GM23338 (cell line): ENCODE data around the gene ARL6IP4. TPM values are rescaled to one million over a fixed set of nuclear protein-coding genes. Genes with fewer than 3 reads are reported as not detected.

ENCODE experiments used
- ATAC-seq: fragments of 200-7000 bp; cut with Tn5 transposase; 3 replicates; pipeline ENCODE4 v1.9.1; 2020
- DNase-seq: peaks from one replicate; pipeline ENCODE4 v3.0.0-alpha.2; 2015; ENCODE audit warnings: low spot score
- H2AFZ ChIP-seq: fragments of 200-600 bp; sonication (generic); 2 replicates; pipeline ENCODE4 v1.8.0; 2016; ENCODE audit warnings: antibody characterized with exemption, mild to moderate bottlenecking, moderate library complexity
- H3F3A ChIP-seq: fragments of 200-600 bp; sonication (generic); replicated peaks from 2 replicates; pipeline ENCODE4 v1.8.0; 2017; ENCODE audit warnings: antibody characterized with exemption, mixed run types, low read depth
- H3K27ac ChIP-seq: fragments of 200-600 bp; sonication (generic); 2 replicates; pipeline ENCODE4 v1.6.1; 2016; ENCODE audit warnings: low read depth
- H3K27me3 ChIP-seq: fragments of 200-600 bp; sonication (generic); 2 replicates; pipeline ENCODE4 v1.8.0; 2016; ENCODE audit warnings: mild to moderate bottlenecking, mixed run types, moderate library complexity; ENCODE audit not compliant: insufficient read depth
- H3K36me3 ChIP-seq: fragments of 200-600 bp; sonication (generic); 2 replicates; pipeline ENCODE4 v1.8.0; 2016; ENCODE audit warnings: mild to moderate bottlenecking; ENCODE audit not compliant: insufficient read depth
- H3K4me1 ChIP-seq: fragments of 200-600 bp; sonication (generic); 2 replicates; pipeline ENCODE4 v1.8.0; 2016; ENCODE audit warnings: mild to moderate bottlenecking, moderate library complexity; ENCODE audit not compliant: insufficient read depth
- H3K4me2 ChIP-seq: fragments of 200-600 bp; sonication (generic); 2 replicates; pipeline ENCODE4 v1.7.1; 2017; ENCODE audit warnings: mixed run types
- H3K4me3 ChIP-seq: fragments of 200-600 bp; sonication (generic); 2 replicates; pipeline ENCODE4 v1.6.1; 2016; ENCODE audit warnings: mixed run types
- H3K79me2 ChIP-seq: fragments of 200-600 bp; sonication (generic); replicated peaks from 2 replicates; pipeline ENCODE4 v1.8.0; 2017; ENCODE audit warnings: mild to moderate bottlenecking; ENCODE audit not compliant: insufficient read depth
- H3K9me2 ChIP-seq: fragments of 200-600 bp; sonication (generic); 2 replicates; pipeline ENCODE4 v1.8.0; 2017; ENCODE audit not compliant: insufficient read depth
- H4K20me1 ChIP-seq: fragments of 200-600 bp; sonication (generic); replicated peaks from 2 replicates; pipeline ENCODE4 v1.8.0; 2017; ENCODE audit warnings: mild to moderate bottlenecking; ENCODE audit not compliant: insufficient read depth
- H3K27ac Mint-ChIP-seq: 2 replicates; pipeline ENCODE4 v1.8.0; 2020; ENCODE audit warnings: inconsistent platforms, mild to moderate bottlenecking, moderate library complexity, mixed read lengths
- H3K27me3 Mint-ChIP-seq: 3 replicates; pipeline ENCODE4 v1.8.0; 2022; ENCODE audit warnings: low read depth, mild to moderate bottlenecking, moderate library complexity, mixed read lengths, inconsistent platforms; ENCODE audit not compliant: insufficient read depth, poor library complexity
- H3K36me3 Mint-ChIP-seq: 3 replicates; pipeline ENCODE4 v1.8.0; 2021; ENCODE audit warnings: low read depth, mild to moderate bottlenecking, inconsistent platforms, moderate library complexity, mixed read lengths
- H3K4me1 Mint-ChIP-seq: 3 replicates; pipeline ENCODE4 v1.8.0; 2020; ENCODE audit warnings: mild to moderate bottlenecking, inconsistent platforms, mixed read lengths
- H3K4me3 Mint-ChIP-seq: 3 replicates; pipeline ENCODE4 v1.8.0; 2021; ENCODE audit warnings: moderate library complexity, mild to moderate bottlenecking, inconsistent platforms, mixed read lengths
- H3K9me3 Mint-ChIP-seq: 3 replicates; pipeline ENCODE4 v1.8.0; 2020; ENCODE audit warnings: moderate library complexity, mild to moderate bottlenecking, inconsistent platforms, mixed read lengths
- CREB1 ChIP-seq: fragments of 250-450 bp; sonication (Bioruptor Pico); IDR thresholded peaks from 2 replicates; pipeline ENCODE4 v1.5.0; 2020; ENCODE audit warnings: low read depth, mild to moderate bottlenecking, moderate library complexity
- EZH2 ChIP-seq: fragments of 200-600 bp; sonication (generic); IDR thresholded peaks from one replicate; pipeline ENCODE4 v1.8.0; 2017; ENCODE audit warnings: antibody characterized with exemption, mild to moderate bottlenecking, low read depth; ENCODE audit not compliant: unreplicated experiment
- EZH2phosphoT487 ChIP-seq: fragments of 200-600 bp; sonication (generic); IDR thresholded peaks from one replicate; pipeline ENCODE4 v1.8.1; 2018; ENCODE audit warnings: antibody characterized with exemption; ENCODE audit not compliant: unreplicated experiment
- JUNB ChIP-seq: IDR thresholded peaks from one replicate; pipeline ENCODE4 v1.6.1; 2016; ENCODE audit warnings: antibody characterized with exemption; ENCODE audit not compliant: unreplicated experiment
- NANOG ChIP-seq: IDR thresholded peaks from 2 replicates; pipeline ENCODE4 v1.6.1; 2016; ENCODE audit warnings: antibody characterized with exemption, borderline replicate concordance
- POLR2AphosphoS5 ChIP-seq: IDR thresholded peaks from 2 replicates; pipeline ENCODE4 v1.6.1; 2016; ENCODE audit warnings: antibody characterized with exemption, low read depth
- STAT1 ChIP-seq: IDR thresholded peaks from one replicate; pipeline ENCODE4 v1.6.1; 2016; ENCODE audit warnings: antibody characterized with exemption; ENCODE audit not compliant: unreplicated experiment
- ZNF114 ChIP-seq: fragments of 250-450 bp; sonication (Bioruptor Pico); IDR thresholded peaks from 2 replicates; pipeline ENCODE4 v1.5.0; 2020; ENCODE audit warnings: mild to moderate bottlenecking, moderate library complexity
- ZNF331 ChIP-seq: fragments of 250-450 bp; sonication (Bioruptor Pico); IDR thresholded peaks from 2 replicates; pipeline ENCODE4 v1.5.0; 2020; ENCODE audit warnings: low read depth, mild to moderate bottlenecking, moderate library complexity
- polyA plus RNA-seq: library from polyadenylated mRNA; unstranded; fragments of >200 nt; fragmentation: Nextera tagmentation; extraction: Ambion mirVana; gene quantifications from 2 replicates; pipeline ENCODE4 v1.2.1, GENCODE V29; 2016
- total RNA-seq: library from RNA; depleted of rRNA; stranded (reverse); fragments of >200 nt; shearing (Covaris generic); gene quantifications from 2 replicates; pipeline ENCODE4 v1.2.3, GENCODE V29; 2014
- TF ChIP-seq, protein P1 (sequence below): IDR thresholded peaks from one replicate; pipeline ENCODE4 v1.6.1; 2018; ENCODE audit warnings: antibody characterized with exemption; ENCODE audit not compliant: unreplicated experiment
- TF ChIP-seq, protein P2 (sequence below), 2 experiments: fragments of 200-600 bp in 1 of 2; sonication (generic) in 1 of 2; conservative IDR thresholded peaks; 2 replicates each; pipeline versions ENCODE4 v1.5.1 to v1.6.1; 2016 to 2017; ENCODE audit warnings: antibody characterized with exemption in 2 of 2, low read depth in 2 of 2, mild to moderate bottlenecking in 2 of 2, moderate library complexity in 1 of 2
- TF ChIP-seq, protein P3 (sequence below): IDR thresholded peaks from 2 replicates; pipeline ENCODE4 v1.6.1; 2016; ENCODE audit warnings: antibody characterized with exemption
- TF ChIP-seq, protein P4 (sequence below): fragments of 250-450 bp; sonication (Bioruptor Pico); IDR thresholded peaks from 2 replicates; pipeline ENCODE4 v1.5.0; 2020; ENCODE audit warnings: mild to moderate bottlenecking, moderate library complexity

Gene ARL6IP4
- total and polyA plus RNA-seq, 2 experiments from 2014 or later = 85.5 to 169 TPM

DNA sequence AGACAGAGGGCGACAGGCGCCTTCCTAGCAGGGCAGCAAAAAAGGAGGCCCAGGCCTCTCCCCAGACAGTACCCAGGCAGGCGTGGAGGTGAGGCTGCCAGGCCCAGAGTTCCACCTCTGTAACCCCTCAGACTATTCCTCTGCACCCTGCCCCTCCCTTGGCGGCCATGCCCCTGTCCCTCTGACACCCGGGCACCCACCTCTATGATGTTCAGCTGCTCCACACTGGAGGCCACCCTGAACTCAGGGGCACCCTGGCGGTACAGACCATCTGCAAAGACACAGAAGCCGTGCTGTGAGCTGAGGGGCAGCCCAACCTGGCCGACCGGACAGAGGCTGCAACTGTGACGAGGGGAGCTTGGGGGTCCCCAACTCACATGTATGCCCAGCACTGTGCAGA is 20.1 kb downstream of the ARL6IP4 start:
- TF ChIP-seq EZH2 (no peak), POLR2AphosphoS5 (no peak), ZNF114 (CRISPR knock-in tag) (no peak), NANOG (no peak), CREB1 (CRISPR knock-in tag) (no peak), ZNF331 (CRISPR knock-in tag) (no peak), EZH2phosphoT487 (no peak), JUNB (no peak), STAT1 (no peak)
- TF ChIP-seq, protein P1, sequence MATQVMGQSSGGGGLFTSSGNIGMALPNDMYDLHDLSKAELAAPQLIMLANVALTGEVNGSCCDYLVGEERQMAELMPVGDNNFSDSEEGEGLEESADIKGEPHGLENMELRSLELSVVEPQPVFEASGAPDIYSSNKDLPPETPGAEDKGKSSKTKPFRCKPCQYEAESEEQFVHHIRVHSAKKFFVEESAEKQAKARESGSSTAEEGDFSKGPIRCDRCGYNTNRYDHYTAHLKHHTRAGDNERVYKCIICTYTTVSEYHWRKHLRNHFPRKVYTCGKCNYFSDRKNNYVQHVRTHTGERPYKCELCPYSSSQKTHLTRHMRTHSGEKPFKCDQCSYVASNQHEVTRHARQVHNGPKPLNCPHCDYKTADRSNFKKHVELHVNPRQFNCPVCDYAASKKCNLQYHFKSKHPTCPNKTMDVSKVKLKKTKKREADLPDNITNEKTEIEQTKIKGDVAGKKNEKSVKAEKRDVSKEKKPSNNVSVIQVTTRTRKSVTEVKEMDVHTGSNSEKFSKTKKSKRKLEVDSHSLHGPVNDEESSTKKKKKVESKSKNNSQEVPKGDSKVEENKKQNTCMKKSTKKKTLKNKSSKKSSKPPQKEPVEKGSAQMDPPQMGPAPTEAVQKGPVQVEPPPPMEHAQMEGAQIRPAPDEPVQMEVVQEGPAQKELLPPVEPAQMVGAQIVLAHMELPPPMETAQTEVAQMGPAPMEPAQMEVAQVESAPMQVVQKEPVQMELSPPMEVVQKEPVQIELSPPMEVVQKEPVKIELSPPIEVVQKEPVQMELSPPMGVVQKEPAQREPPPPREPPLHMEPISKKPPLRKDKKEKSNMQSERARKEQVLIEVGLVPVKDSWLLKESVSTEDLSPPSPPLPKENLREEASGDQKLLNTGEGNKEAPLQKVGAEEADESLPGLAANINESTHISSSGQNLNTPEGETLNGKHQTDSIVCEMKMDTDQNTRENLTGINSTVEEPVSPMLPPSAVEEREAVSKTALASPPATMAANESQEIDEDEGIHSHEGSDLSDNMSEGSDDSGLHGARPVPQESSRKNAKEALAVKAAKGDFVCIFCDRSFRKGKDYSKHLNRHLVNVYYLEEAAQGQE = no peak
- TF ChIP-seq, protein P2, sequence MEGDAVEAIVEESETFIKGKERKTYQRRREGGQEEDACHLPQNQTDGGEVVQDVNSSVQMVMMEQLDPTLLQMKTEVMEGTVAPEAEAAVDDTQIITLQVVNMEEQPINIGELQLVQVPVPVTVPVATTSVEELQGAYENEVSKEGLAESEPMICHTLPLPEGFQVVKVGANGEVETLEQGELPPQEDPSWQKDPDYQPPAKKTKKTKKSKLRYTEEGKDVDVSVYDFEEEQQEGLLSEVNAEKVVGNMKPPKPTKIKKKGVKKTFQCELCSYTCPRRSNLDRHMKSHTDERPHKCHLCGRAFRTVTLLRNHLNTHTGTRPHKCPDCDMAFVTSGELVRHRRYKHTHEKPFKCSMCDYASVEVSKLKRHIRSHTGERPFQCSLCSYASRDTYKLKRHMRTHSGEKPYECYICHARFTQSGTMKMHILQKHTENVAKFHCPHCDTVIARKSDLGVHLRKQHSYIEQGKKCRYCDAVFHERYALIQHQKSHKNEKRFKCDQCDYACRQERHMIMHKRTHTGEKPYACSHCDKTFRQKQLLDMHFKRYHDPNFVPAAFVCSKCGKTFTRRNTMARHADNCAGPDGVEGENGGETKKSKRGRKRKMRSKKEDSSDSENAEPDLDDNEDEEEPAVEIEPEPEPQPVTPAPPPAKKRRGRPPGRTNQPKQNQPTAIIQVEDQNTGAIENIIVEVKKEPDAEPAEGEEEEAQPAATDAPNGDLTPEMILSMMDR (conservative IDR thresholded peaks at IDR 0.05; ENCODE audit: low read depth in 2 of 2) = no peak
- TF ChIP-seq, protein P3, sequence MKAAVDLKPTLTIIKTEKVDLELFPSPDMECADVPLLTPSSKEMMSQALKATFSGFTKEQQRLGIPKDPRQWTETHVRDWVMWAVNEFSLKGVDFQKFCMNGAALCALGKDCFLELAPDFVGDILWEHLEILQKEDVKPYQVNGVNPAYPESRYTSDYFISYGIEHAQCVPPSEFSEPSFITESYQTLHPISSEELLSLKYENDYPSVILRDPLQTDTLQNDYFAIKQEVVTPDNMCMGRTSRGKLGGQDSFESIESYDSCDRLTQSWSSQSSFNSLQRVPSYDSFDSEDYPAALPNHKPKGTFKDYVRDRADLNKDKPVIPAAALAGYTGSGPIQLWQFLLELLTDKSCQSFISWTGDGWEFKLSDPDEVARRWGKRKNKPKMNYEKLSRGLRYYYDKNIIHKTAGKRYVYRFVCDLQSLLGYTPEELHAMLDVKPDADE = no peak
- TF ChIP-seq, protein P4, sequence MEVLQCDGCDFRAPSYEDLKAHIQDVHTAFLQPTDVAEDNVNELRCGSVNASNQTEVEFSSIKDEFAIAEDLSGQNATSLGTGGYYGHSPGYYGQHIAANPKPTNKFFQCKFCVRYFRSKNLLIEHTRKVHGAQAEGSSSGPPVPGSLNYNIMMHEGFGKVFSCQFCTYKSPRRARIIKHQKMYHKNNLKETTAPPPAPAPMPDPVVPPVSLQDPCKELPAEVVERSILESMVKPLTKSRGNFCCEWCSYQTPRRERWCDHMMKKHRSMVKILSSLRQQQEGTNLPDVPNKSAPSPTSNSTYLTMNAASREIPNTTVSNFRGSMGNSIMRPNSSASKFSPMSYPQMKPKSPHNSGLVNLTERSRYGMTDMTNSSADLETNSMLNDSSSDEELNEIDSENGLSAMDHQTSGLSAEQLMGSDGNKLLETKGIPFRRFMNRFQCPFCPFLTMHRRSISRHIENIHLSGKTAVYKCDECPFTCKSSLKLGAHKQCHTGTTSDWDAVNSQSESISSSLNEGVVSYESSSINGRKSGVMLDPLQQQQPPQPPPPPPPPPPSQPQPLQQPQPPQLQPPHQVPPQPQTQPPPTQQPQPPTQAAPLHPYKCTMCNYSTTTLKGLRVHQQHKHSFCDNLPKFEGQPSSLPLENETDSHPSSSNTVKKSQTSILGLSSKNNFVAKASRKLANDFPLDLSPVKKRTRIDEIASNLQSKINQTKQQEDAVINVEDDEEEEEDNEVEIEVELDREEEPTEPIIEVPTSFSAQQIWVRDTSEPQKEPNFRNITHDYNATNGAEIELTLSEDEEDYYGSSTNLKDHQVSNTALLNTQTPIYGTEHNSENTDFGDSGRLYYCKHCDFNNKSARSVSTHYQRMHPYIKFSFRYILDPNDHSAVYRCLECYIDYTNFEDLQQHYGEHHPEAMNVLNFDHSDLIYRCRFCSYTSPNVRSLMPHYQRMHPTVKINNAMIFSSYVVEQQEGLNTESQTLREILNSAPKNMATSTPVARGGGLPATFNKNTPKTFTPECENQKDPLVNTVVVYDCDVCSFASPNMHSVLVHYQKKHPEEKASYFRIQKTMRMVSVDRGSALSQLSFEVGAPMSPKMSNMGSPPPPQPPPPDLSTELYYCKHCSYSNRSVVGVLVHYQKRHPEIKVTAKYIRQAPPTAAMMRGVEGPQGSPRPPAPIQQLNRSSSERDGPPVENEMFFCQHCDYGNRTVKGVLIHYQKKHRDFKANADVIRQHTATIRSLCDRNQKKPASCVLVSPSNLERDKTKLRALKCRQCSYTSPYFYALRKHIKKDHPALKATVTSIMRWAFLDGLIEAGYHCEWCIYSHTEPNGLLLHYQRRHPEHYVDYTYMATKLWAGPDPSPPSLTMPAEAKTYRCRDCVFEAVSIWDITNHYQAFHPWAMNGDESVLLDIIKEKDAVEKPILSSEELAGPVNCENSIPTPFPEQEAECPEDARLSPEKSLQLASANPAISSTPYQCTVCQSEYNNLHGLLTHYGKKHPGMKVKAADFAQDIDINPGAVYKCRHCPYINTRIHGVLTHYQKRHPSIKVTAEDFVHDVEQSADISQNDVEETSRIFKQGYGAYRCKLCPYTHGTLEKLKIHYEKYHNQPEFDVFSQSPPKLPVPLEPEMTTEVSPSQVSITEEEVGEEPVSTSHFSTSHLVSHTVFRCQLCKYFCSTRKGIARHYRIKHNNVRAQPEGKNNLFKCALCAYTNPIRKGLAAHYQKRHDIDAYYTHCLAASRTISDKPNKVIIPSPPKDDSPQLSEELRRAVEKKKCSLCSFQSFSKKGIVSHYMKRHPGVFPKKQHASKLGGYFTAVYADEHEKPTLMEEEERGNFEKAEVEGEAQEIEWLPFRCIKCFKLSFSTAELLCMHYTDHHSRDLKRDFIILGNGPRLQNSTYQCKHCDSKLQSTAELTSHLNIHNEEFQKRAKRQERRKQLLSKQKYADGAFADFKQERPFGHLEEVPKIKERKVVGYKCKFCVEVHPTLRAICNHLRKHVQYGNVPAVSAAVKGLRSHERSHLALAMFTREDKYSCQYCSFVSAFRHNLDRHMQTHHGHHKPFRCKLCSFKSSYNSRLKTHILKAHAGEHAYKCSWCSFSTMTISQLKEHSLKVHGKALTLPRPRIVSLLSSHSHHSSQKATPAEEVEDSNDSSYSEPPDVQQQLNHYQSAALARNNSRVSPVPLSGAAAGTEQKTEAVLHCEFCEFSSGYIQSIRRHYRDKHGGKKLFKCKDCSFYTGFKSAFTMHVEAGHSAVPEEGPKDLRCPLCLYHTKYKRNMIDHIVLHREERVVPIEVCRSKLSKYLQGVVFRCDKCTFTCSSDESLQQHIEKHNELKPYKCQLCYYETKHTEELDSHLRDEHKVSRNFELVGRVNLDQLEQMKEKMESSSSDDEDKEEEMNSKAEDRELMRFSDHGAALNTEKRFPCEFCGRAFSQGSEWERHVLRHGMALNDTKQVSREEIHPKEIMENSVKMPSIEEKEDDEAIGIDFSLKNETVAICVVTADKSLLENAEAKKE (CRISPR knock-in tag) = no peak
- Histone ChIP-seq H3K9me2 (no peaks in the 10 kb centered on the region), H2AFZ (no peak overlapping the region), H3K4me3 (no peak overlapping the region), H3F3A (no peaks in the 10 kb centered on the region), H3K4me1 (no peaks in the 10 kb centered on the region), H3K4me2 (no peak overlapping the region), H3K79me2 (no peaks in the 10 kb centered on the region), H3K27me3 (no peaks in the 10 kb centered on the region), H3K27ac (no peak overlapping the region), H3K36me3 (no peaks in the 10 kb centered on the region), H4K20me1 (no peaks in the 10 kb centered on the region)
- no peak overlapping the region for H3K4me3 Mint-ChIP-seq
- no peaks in the 10 kb centered on the region; the same call in 2 of the 3 replicates for H3K4me1 Mint-ChIP-seq
- H3K36me3 Mint-ChIP-seq = no peaks in the 10 kb centered on the region
- no peak overlapping the region for H3K27ac Mint-ChIP-seq
- no peaks in the 10 kb centered on the region; the same call in 2 of the 3 replicates for H3K9me3 Mint-ChIP-seq
- DNase-seq (no peak), ATAC-seq (no peak)
- peaks cover 13% of the 10 kb centered on the region for H3K27me3 Mint-ChIP-seq
